ENCODE results near the gene GPC6.

The GPC6 gene

DNA sequence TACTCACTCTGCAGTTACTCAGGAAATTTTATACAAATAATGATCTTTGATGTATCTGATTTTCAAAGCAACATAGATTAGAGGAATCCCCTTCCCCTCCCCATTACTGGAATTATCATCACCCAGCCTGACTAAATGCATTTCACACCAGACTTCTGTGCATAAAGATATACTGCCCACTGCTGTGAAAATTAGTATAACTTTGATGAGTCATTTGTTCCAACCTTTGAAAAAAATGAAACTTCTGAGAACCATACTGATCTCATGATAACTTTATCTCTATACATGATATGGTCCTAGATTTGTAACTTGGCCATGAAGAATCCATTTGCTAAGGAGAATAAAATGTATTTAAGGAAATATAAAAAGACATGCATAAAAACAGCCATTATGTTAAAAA lies 63.9 kb downstream of the GPC6 start:
- ATAC-seq (ENCODE audit: low read depth), result no peak
- TF ChIP-seq, protein P1, sequence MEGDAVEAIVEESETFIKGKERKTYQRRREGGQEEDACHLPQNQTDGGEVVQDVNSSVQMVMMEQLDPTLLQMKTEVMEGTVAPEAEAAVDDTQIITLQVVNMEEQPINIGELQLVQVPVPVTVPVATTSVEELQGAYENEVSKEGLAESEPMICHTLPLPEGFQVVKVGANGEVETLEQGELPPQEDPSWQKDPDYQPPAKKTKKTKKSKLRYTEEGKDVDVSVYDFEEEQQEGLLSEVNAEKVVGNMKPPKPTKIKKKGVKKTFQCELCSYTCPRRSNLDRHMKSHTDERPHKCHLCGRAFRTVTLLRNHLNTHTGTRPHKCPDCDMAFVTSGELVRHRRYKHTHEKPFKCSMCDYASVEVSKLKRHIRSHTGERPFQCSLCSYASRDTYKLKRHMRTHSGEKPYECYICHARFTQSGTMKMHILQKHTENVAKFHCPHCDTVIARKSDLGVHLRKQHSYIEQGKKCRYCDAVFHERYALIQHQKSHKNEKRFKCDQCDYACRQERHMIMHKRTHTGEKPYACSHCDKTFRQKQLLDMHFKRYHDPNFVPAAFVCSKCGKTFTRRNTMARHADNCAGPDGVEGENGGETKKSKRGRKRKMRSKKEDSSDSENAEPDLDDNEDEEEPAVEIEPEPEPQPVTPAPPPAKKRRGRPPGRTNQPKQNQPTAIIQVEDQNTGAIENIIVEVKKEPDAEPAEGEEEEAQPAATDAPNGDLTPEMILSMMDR (IDR thresholded peaks at IDR 0.05; ENCODE audit: poor library complexity, severe bottlenecking), result no peak
- H3K27ac ChIP-seq (ENCODE audit: poor library complexity, severe bottlenecking), result no peak overlapping the region

GRCh38 chr13:93292366-93292765 lies 65.8 kb downstream of the GPC6 start:
- no peak for ATAC-seq (ENCODE audit: low read depth)
- Histone ChIP-seq H3K27me3 (ENCODE audit: insufficient read depth, poor library complexity, severe bottlenecking) (no peaks in the 10 kb centered on the region), H3K4me3 (ENCODE audit: severe bottlenecking) (no peak overlapping the region)

More for the DNA sequence above, 63.9 kb downstream of the GPC6 start:
- no peak for DNase-seq (ENCODE audit: low spot score)
- no peaks in the 10 kb centered on the region for H3K36me3 ChIP-seq (ENCODE audit: low read depth)
- no peaks in the 10 kb centered on the region for H3K9me3 ChIP-seq (ENCODE audit: severe bottlenecking)
- H3K27me3 ChIP-seq (ENCODE audit: insufficient read depth, poor library complexity, severe bottlenecking), result no peaks in the 10 kb centered on the region
- no peak overlapping the region for H3K4me3 ChIP-seq (ENCODE audit: severe bottlenecking)
- H3K4me1 ChIP-seq (ENCODE audit: insufficient read depth, poor library complexity, severe bottlenecking), result no peaks in the 10 kb centered on the region

GRCh38 chr13:93293710-93294109 lies 67.1 kb downstream of the GPC6 start:
- DNase-seq (ENCODE audit: low spot score) (no peak), ATAC-seq (ENCODE audit: low read depth) (no peak)
- no peaks in the 10 kb centered on the region for H3K36me3 ChIP-seq (ENCODE audit: low read depth)
- H3K27ac ChIP-seq (ENCODE audit: poor library complexity, severe bottlenecking), result no peak overlapping the region
- H3K4me3 ChIP-seq (ENCODE audit: severe bottlenecking), result no peak overlapping the region
- no peaks in the 10 kb centered on the region for H3K4me1 ChIP-seq (ENCODE audit: insufficient read depth, poor library complexity, severe bottlenecking)
- TF ChIP-seq, protein P1 (IDR thresholded peaks at IDR 0.05; ENCODE audit: poor library complexity, severe bottlenecking), result no peak
- no peaks in the 10 kb centered on the region for H3K9me3 ChIP-seq (ENCODE audit: severe bottlenecking)
- no peaks in the 10 kb centered on the region for H3K27me3 ChIP-seq (ENCODE audit: insufficient read depth, poor library complexity, severe bottlenecking)

More at GRCh38 chr13:93292366-93292765, 65.8 kb downstream of the GPC6 start:
- no peaks in the 10 kb centered on the region for H3K4me1 ChIP-seq (ENCODE audit: insufficient read depth, poor library complexity, severe bottlenecking)
- H3K27ac ChIP-seq (ENCODE audit: poor library complexity, severe bottlenecking), result no peak overlapping the region
- no peak for DNase-seq (ENCODE audit: low spot score)
- TF ChIP-seq, protein P1 (IDR thresholded peaks at IDR 0.05; ENCODE audit: poor library complexity, severe bottlenecking), result no peak
- H3K36me3 ChIP-seq (ENCODE audit: low read depth), result no peaks in the 10 kb centered on the region
- H3K9me3 ChIP-seq (ENCODE audit: severe bottlenecking), result no peaks in the 10 kb centered on the region

- DNase-seq (ENCODE audit: low spot score), result no peak
- Histone ChIP-seq H3K4me1 (ENCODE audit: insufficient read depth, poor library complexity, severe bottlenecking) (no peaks in the 10 kb centered on the region), H3K36me3 (ENCODE audit: low read depth) (no peaks in the 10 kb centered on the region), H3K9me3 (ENCODE audit: severe bottlenecking) (no peaks in the 10 kb centered on the region), H3K4me3 (ENCODE audit: severe bottlenecking) (no peak overlapping the region), H3K27me3 (ENCODE audit: insufficient read depth, poor library complexity, severe bottlenecking) (no peaks in the 10 kb centered on the region), H3K27ac (ENCODE audit: poor library complexity, severe bottlenecking) (no peak overlapping the region)
- no peak for ATAC-seq (ENCODE audit: low read depth)
- TF ChIP-seq, protein P1 (IDR thresholded peaks at IDR 0.05; ENCODE audit: poor library complexity, severe bottlenecking), result no peak
Measured at GRCh38 chr13:93296584-93296983, 70.0 kb downstream of the GPC6 start.

DNA sequence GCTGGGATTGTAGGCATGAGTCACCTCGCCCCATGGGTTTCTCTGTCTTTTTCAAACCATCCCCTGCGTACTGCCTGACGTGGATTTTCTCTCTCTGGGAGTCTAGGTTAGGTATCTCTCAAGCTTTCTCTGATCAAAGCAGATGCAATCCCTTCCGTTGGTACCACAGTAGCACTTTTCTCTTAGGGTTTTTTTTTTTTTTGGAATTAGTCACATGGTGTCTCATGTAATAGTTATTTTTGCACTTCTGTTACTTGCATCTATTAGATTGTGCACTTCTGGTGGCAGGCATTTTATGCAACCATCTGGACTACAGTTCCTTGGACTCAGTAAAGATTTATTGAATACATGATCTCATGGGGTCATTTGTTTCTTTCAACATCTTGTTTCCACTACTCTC lies 72.1 kb downstream of the GPC6 start:
- no peak for ATAC-seq (ENCODE audit: low read depth)
- H3K27me3 ChIP-seq (ENCODE audit: insufficient read depth, poor library complexity, severe bottlenecking), result no peaks in the 10 kb centered on the region
- no peak for DNase-seq (ENCODE audit: low spot score)
- TF ChIP-seq, protein P1 (IDR thresholded peaks at IDR 0.05; ENCODE audit: poor library complexity, severe bottlenecking), result no peak
- H3K36me3 ChIP-seq (ENCODE audit: low read depth), result no peaks in the 10 kb centered on the region
- no peak overlapping the region for H3K27ac ChIP-seq (ENCODE audit: poor library complexity, severe bottlenecking)
- H3K9me3 ChIP-seq (ENCODE audit: severe bottlenecking), result peaks cover 4% of the 10 kb centered on the region
- no peaks in the 10 kb centered on the region for H3K4me1 ChIP-seq (ENCODE audit: insufficient read depth, poor library complexity, severe bottlenecking)
- no peak overlapping the region for H3K4me3 ChIP-seq (ENCODE audit: severe bottlenecking)
